GM04504 (cell line): ENCODE results near the gene HRAS.
"Not testable (repeated sequence)": the region's sequence is repeated elsewhere in the genome, so short reads cannot be mapped to it uniquely, and the experiment has no call there.

Experiments
- DNase-seq: peaks from one replicate; pipeline ENCODE4 v3.0.0-alpha.2; 2012; ENCODE audit warnings: low read depth

HRAS gene

DNA sequence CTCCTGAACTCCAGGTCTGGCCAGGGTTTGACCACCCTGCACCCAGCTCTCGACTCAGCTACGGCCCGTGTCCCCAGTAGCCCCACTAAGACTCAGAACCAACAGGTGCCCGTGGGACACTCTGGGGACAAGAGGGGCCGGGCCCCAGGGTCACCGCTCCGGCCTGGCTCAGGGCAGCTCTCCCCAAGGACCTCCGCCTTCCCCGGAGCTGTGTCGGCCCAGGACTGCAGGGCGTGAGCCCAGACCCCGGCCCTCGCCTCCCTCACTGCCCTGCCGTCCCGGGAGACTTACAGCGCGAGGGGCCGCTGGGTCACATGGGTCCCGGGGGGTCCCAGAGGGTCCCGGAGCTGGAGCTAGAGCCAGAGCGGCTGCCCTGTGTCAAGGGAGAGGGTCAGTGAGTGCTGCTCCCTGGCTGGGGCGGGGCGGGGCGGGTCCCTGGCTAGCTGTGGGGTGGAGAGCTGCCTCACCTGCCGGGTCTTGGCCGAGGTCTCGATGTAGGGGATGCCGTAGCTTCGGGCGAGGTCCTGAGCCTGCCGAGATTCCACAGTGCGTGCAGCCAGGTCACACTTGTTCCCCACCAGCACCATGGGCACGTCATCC is 2.3 kb downstream of the HRAS start:
- no peak for DNase-seq

DNA sequence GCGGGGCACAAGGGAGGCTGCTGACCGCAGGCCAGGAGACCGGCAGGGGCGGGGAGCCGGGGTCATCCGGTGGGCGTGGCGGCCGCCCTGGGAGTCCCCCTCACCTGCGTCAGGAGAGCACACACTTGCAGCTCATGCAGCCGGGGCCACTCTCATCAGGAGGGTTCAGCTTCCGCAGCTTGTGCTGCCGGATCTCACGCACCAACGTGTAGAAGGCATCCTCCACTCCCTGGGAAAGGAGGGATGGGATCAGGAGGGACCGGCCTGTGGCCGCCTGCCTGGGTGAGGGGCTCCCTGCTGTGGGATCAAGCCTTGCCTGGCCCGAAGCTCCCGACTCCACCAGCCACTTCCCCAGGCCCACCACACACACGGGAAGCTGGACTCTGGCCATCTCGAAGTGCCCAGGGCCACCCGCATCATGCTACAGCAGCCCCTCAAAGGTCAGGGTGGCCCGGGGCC is 2.8 kb downstream of the HRAS start:
- DNase-seq = no peak

DNA sequence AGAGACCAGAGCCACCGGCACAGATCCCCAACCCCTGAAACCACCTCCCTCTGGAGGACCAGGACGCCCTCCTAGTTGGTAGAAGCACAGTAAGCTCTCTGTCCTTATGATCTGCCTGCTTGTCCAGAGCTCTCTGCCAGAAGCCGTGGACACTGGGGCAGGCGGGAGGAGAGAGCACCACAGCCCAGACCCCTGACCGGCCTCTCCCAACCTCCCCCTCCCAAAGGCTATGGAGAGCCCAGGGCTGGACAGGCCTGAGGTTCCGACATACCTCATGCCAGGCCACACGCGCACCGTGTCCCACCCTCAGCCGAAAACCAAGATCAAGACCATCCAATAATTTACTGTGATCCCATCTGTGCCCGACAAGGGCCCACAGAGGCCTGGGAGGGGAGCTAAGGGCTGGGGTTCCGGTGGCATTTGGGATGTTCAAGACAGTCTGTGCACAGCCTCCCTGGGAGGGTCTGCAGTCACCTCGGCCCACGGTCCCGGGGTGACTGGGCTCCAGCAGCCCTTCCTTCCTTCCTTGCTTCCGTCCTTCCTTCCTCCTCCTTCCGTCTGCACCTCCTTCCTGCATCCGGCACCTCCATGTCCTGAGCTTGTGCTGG is 3.4 kb downstream of the HRAS start:
- no peak for DNase-seq

DNA sequence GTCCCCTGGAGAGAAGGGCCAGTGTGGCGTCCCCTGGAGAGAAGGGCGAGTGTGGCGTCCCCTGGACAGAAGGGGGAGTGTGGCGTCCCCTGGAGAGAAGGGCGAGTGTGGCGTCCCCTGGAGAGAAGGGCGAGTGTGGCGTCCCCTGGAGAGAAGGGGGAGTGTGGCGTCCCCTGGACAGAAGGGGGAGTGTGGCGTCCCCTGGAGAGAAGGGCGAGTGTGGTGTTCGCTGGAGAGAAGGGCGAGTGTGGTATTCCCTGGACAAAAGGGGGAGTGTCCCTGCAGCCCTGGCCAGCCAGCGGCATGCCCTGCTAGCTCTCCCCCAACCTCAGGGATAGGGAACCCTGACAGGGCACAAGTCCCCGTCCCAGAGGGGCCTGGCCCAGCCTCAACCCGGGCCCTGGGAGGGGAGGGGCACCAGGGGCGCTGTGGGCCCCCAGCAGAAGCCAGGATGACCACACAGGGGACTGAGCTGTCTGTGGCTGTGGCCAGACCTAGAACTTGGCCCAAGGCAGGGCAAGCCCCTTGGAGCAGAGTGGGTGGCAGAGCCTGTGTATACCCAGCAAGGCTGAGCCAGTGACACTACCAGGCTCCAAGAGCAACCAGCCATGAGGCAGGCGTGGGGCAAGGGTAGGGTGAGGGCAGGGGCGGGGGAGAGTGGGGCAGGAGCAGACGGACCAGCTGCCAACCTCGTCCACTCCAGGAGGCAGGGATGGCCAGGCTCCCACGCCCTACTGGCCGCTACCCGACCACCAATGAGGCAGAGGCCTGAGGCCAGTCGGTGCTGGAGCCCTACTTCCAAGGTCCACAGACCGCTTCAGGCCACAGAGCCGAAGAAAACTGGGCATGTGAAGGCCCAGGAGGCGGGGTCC is 4.2 kb downstream of the HRAS start:
- DNase-seq = no peak

DNA sequence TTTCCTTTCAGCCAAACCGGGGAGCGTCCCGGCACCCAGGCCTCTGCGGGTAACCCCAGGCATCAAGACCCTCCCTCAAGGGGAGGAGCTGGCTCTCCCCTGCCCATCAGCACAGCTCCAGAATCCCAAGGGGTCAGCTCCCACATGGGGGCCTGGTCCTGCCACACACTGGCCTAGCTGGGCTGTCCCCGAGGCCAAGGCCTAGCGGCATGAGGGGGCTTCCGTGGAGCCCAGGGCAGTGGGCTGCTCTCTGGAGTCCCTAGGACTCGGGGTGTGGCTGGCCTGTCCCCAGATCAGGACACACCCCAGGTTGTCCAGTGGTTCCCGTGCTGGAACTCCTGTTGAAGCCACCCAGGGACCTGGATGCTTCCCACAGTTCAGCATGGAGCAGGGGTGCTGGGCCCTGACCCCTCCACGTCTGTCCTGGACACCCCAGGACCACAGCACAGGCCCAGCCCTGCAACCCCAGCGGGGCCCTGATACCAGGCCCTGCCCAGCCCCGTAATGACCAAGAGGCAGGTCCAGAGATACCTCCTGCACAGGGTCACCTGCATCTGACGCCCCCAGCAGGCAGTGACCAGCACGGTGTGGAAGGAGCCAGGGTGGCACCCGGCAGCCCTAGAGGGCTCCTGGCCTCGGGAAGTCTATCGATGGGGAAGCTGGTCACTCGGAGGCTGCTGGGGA is 5.5 kb downstream of the HRAS start:
- DNase-seq = no peak

DNA sequence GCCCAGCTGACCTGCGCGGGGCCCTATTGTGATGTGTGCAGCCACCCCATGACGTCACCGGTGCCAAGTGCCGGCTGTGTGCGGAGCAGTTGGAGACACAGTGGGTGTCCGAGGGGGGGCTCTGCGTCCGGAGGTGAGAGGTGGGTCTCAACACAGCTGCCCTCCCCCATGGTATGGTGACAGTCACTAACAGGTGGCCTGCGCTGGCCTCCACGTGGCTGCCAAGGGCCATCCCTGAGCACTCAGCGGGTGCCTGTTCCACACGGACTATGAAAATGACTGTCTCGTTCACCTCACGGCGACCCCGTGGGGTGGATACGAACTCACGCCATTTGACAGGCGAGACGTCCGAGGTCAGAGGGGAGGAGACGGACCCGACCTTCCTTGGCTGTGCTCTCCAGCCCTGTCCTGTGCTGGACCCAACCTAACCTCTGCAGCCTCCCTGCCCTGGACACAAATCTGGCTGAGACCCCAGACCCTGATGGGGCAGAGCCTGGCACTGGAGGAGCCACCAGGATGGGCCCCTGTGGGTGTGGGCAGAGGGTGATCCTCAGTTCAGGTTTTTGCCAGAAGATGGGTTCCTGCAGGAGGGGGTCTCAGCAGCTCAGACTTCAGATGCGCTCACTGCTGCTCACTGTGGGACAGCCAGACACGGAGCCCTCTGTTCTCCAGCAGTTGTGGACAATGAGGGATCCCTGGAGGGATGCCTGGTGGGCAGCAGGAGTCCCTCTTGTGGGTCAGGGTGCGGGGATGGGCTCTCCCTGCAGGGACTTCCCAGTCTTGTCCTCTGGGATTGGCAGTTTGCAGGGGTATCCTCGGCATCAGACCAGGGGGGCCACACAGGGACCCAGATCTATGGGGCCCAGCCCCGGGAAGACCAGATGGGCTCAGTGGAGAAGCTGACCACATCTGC is 6.3 kb downstream of the HRAS start:
- no peak for DNase-seq

DNA sequence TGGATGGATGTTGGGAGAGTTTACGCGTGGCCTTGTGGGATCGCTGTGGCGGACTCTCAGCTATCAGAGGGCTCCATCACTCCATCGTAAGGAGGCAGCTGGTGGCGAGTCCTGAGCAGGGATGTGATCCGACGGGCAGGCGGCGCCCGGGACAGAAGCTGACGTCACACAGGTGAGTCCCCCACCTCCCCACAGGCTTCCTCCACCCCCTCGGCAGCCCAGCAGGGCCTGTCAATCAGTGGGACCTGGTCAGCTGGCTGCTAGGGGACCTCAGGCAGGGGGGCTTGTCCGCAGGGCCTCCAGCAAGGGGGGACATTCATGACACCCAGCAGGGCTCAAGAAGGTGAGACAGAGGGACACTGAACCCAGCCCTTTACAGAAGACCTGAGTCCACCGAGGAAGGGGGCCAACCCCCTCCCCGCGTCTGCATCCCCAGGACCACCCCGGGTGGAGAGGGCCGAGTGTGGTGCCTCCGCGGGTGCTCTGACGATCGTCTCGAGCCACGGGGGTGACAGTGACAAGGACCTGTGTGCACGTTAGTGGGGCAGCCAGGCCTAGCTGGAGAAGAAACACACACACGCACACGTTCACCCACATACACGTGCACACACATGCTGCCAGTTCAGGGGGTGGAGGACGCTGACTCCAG is 7.1 kb downstream of the HRAS start:
- DNase-seq = no peak

DNA sequence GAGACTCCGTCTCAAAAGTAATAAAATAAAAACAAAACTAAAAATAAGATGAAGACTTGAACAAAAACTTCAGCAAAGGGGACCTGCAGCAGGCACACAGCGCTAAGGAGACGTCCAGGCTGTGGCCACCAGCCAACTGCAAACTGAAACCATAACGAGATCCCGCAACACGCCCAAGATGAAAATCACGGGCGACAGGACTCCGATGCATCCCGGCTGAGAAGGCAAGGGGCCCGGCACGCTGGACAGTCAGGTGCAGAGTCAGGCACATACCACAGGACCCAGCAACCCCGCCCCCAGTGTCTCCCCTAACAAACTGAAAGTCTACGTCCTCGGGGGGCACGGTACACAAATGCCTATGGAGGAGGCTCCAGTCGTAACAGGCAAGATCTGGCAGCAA is 9.2 kb downstream of the HRAS start:
- DNase-seq = no peak

DNA sequence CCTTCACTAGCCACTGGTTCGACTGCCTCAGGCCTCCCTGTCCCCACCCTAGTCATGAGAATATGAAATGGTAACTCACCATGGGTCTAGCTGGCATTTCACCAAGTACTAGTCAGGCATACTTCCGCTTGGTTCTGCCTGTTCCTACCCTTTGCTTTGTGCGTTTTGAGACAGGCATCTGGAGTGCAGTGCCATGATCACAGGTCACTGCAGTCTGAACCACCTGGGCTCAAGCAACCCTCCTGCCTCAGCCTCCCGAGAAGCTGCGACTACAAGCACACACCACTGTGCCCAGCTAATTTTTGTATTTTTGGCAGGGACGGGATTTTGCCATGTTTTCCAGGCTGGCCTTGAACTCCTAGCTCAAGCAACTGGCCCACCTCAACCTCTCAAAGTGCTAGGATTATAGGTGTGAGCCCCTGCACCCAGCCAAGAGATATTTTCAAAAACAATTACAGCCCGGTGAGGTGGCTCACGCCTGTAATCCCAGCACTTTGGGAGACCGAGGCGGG is 14.1 kb downstream of the HRAS start:
- DNase-seq = no peak

DNA sequence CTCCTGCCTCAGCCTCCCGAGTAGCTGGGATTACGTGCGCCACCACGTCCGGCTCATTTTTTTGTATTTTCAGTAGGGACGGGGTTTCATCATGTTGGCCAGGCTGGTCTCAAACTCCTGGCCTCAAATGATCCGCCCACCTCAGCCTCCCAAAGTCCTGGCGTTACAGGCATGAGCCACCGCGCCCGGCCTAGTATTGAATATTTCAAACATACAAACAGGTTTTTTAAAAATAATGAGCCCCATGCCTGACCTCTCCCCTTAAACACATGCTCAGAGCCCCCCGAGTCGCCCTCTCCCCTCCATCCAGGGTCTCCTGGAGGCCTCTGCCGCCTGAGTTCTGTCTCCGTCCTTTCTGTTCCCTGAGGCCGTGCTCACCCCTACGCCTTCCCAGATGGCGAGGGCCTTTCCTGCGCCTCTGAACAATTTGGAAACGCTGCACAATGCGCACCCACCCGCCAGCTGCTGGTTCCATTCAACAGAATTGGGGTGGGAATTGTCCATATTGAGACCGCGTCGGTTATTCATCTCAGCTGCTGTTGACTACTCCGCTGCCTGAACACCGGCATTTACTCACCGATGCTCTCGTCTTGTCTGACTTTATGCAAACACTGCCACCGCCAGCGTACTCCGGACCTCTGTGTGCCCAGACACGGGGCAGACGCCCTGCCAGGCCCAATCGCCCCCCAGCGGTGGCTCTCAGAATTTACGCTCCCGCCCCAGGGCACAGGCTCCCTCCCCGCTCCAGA is 14.8 kb downstream of the HRAS start:
- no peak for DNase-seq

DNA sequence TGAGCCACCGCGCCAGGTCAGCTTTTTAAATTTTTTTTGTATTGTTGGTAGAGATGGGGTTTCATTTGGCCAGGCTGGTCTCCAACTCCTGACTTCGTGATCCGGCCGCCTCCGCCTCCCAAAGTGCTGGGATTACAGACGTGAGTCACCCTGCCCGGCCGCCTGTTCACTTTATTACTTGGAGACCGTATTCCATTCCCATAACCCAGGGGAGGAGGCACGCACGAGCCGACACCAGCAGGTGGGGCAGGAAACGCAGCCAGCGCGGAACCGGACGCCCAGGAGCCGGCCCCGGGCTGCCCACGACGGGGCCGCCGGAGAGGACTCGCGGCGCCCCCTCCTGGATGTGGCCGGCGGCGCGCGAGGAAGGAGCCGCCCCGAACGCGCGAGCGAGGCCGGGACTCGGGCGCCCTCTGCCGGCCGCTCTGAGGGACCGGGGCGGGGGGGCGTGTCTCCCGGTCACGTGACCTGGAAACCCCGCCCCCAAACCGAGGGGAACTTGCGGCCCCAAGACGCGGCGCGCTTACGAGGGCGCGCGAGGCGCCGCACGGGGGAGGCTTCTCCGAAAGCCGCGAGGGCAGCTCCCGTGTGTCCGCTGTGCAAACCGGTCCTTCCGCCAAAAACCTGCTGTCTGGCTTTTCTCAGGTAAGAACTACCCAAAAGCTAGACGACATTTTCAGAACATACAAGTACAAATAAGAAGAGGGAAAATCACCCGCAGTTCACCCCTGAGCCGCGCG is 16.7 kb downstream of the HRAS start:
- DNase-seq = peak; percentile 97

DNA sequence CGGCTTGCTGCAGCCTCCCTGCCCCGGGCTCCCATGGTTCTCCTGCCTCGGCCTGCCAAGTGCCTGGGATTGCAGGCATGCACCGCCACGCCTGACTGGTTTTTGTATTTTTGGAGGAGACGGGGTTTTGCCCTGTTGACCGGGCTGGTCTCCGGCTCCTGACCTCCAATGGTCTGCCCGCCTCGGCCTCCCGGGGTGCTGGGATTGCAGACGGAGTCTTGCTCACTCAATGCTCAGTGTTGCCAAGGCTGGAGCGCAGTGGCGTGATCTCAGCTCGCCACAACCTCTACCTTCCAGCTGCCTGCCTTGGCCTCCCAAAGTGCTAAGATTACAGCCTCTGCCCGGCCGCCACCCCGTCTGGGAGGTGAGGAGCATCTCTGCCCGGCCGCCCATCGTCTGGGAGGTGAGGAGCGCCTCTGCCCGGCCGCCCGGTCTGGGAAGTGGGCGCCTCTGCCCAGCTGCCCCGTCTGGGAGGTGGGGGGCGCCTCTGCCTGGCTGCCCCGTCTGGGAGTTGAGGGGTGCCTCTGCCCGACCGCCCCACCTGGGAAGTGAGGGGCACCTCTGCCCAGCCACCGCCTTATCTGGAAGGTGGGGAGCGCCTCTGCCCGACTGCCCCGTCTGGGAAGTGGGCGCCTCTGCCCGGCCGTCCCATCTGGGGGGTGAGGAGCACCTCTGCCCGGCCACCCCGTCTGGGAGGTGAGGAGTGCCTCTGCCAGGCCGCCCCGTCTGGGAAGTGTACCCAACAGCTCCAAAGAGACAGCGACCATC is 18.3 kb downstream of the HRAS start:
- not testable (repeated sequence) for DNase-seq

DNA sequence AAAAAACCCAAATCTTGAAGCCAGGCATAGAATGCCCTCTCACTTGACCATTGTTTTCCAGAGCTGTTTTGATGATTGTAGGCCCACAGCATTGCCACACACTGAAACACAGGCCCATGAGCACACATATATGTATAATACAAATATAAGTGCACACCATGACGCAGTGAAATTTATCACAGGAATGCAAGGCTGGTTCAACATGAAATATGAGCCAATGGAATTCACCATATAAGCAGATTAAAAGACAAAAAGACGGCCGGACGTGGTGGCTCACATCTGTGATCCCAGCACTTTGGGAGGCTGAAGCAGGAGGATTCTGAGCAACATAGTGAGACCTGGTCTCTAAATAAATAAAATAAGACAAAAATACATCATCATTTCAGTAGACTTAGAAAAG is 19.0 kb downstream of the HRAS start:
- no peak for DNase-seq

DNA sequence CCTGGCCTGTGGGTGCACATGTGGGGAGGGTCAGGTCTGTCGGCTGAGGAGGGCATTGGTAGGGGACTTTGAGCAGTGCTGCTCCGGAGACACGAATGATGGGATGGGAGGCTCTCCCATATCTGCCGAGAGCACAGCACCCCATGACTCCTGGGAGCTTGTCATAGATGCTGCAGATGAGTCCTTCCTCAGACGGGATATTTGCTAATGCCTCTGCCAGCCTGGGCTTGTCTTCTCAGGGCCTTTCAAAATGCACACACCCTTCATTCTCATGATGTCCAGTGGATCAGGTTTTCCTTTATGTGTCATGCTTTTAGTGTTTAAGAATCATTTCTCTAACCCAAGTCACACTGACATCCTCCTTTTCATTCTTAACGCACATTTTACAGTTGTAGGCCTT is 20.2 kb downstream of the HRAS start:
- no peak for DNase-seq

DNA sequence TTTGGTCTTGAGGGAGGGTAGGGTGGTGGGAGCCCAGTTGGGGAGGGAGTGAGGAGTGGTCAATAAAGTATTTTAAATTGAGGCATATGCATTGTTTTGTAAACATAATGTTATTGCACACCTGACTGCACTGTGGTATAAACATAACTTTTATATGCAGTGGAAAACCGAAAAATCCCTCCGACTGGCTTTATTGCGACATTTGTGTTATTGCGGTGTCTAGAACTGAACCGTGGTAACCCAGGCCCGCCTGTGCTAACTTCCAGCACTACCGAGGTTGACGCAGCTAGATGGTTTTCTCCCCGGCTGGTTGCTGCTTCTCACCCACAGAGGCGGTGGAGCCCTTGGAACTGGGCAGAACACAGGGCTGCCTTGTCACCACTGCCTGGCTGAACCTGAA is 20.8 kb downstream of the HRAS start:
- DNase-seq = no peak

DNA sequence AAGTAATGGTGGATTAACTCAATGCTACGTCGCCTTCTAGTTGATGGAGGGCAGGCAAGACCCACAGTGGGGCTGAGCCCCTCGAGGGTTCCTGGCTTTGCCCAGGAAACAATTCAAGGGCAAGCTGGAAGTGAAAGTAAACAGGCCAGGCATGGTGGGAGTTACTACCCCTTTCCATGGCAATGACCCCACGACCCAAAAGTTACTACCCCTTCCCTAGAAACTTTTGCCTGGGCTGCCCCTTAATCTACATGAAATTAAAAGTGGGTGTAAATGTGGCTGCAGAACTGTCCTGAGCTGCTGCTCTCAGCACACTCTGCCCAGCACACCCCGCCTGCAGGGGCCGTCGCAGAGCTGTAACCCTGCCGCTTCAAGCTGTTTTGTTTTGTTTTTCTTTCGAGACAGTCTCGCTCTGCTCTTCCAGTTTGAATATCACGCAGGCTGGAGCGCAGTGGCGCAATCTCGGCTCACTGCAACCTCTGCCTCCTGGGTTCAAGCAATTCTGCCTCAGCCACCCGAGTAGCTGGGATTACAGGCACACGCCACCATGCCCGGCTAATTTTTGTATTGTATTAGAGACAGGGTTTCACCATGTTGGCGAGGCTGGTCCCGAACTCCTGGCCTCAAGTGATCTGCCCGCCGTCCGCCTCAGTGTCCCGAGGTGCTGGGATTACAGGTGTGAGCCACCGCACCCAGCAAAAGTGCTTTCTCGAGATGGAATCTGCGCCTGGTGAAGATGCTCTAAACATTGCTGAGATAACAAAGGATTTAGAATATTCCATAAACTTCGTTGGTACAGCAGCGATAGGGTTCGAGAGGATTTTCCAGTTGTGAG is 22.4 kb downstream of the HRAS start:
- DNase-seq = no peak

DNA sequence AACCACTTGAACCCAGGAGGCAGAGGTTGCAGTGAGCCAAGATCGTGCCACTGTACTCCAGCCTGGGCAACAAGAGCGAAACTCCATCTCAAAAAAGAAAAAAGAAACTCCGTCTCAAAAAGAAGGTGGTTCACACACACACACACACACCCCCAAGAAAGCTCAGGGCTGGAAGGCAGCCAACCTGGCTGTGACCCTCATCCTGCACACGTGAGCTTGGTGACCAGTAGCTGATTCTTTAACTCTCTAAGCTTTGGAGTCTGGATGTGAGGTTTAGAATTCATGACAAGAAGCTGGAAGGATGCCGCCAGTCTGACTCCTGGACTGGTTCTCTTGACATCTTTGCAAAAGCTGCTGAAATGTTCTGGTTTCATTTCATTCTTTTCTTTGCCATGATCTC is 26.4 kb downstream of the HRAS start:
- no peak for DNase-seq
